HG02870 (cell line): ENCODE results near the gene MS4A6A.
"Not testable (repeated sequence)": the region's sequence is repeated elsewhere in the genome, so short reads cannot be mapped to it uniquely, and the experiment has no call there.

Experiments
- ATAC-seq: cut with Tn5 transposase; IDR thresholded peaks from one replicate; pipeline ENCODE4 v1.9.1; 2021; ENCODE audit warnings: mild to moderate bottlenecking, moderate library complexity; ENCODE audit not compliant: unreplicated experiment

MS4A6A gene

GRCh38 chr11:60182541-60183330, at the start of gene MS4A6A:
TSS of gene MS4A6A (minus strand) at chr11:60183083. CDS start at chr11:60181727, 1,356 bp downstream.
- ATAC-seq = no peak

GRCh38 chr11:60230681-60231080, 47.8 kb upstream of the MS4A6A start:
- ATAC-seq = no peak

- ATAC-seq = no peak
These were observed 39.3 kb upstream of the MS4A6A start for GRCh38 chr11:60222141-60222540.

- no peak for ATAC-seq
These were observed 38.8 kb upstream of the MS4A6A start for GRCh38 chr11:60221692-60222091.

GRCh38 chr11:60221181-60221580, 38.3 kb upstream of the MS4A6A start:
- no peak for ATAC-seq

GRCh38 chr11:60214386-60214785, 31.5 kb upstream of the MS4A6A start:
- no peak for ATAC-seq

- ATAC-seq = no peak
These were observed 28.3 kb upstream of the MS4A6A start for GRCh38 chr11:60211206-60211605.

GRCh38 chr11:60209977-60210376, 27.1 kb upstream of the MS4A6A start:
- no peak for ATAC-seq

- no peak for ATAC-seq
These were observed 26.1 kb upstream of the MS4A6A start for GRCh38 chr11:60208951-60209350.

GRCh38 chr11:60208146-60208895, 25.4 kb upstream of the MS4A6A start:
- no peak for ATAC-seq

GRCh38 chr11:60206616-60207015, 23.7 kb upstream of the MS4A6A start:
- no peak for ATAC-seq

- ATAC-seq = peak; percentile 88
These were observed 22.0 kb upstream of the MS4A6A start for GRCh38 chr11:60204922-60205321.

GRCh38 chr11:60201334-60201733, 18.5 kb upstream of the MS4A6A start:
- not testable (repeated sequence) for ATAC-seq

- no peak for ATAC-seq
These were observed 14.6 kb upstream of the MS4A6A start for GRCh38 chr11:60197442-60197841.

- peak; percentile 69 for ATAC-seq
These were observed 13.1 kb upstream of the MS4A6A start for GRCh38 chr11:60195923-60196368.

- no peak for ATAC-seq
These were observed 11.6 kb upstream of the MS4A6A start for GRCh38 chr11:60194511-60194910.

GRCh38 chr11:60193687-60194433, 11.0 kb upstream of the MS4A6A start:
- ATAC-seq = peak; percentile 92

- not testable (repeated sequence) for ATAC-seq
These were observed 9.7 kb upstream of the MS4A6A start for GRCh38 chr11:60192564-60192963.

GRCh38 chr11:60188481-60188880, 5.6 kb upstream of the MS4A6A start:
- not testable (repeated sequence) for ATAC-seq

- not testable (repeated sequence) for ATAC-seq
These were observed 3.2 kb upstream of the MS4A6A start for GRCh38 chr11:60186128-60186527.

GRCh38 chr11:60185512-60185827, 2.6 kb upstream of the MS4A6A start:
- ATAC-seq = not testable (repeated sequence)
